GM12892 (cell line): ENCODE results near the gene TACR2.

Experiments
- POLR2A ChIP-seq: IDR thresholded peaks from 2 replicates; pipeline ENCODE4 v1.6.1; 2011; ENCODE audit warnings: low read depth, low read length, control low read depth
- POLR2AphosphoS5 ChIP-seq: IDR thresholded peaks from 2 replicates; pipeline ENCODE4 v1.6.1; 2011; ENCODE audit warnings: low read depth, low read length, control low read depth
- TAF1 ChIP-seq: IDR thresholded peaks from 2 replicates; pipeline ENCODE4 v1.6.1; 2011; ENCODE audit warnings: low read depth, mild to moderate bottlenecking, control low read depth, low read length, borderline replicate concordance

GRCh38 chr10:69400936-69401335, 15.8 kb downstream of the TACR2 start:
- TF ChIP-seq POLR2AphosphoS5, result no peak
- TF ChIP-seq POLR2A, result no peak
- TF ChIP-seq TAF1, result no peak
